SKM-1 treated with dmso at 0.1 percent for 144 hours (cell line): ENCODE data around the gene GATAD1.
"Not testable (repeated sequence)": the region's sequence is repeated elsewhere in the genome, so short reads cannot be mapped to it uniquely, and the experiment has no call there.

Experiments used
- DNase-seq: peaks from one replicate; lab custom pipeline; 2025; ENCODE audit not compliant: unreplicated experiment; lab: John Stamatoyannopoulos, UW

The GATAD1 gene

GRCh38 chr7:92436612-92437445, 10.5 kb upstream of the GATAD1 start:
- DNase-seq: no peak

GRCh38 chr7:92437956-92438491, 9.3 kb upstream of the GATAD1 start:
- no peak for DNase-seq

- DNase-seq: peak; percentile 7
Observed at GRCh38 chr7:92442720-92443119, 4.6 kb upstream of the GATAD1 start.

- no peak for DNase-seq
Observed at GRCh38 chr7:92446869-92447344, 375 bp upstream of the GATAD1 start.

GRCh38 chr7:92448205-92448747, 994 bp downstream of the GATAD1 start:
- peak; percentile 59 for DNase-seq

- no peak for DNase-seq
Observed at GRCh38 chr7:92451645-92452044, 4.4 kb downstream of the GATAD1 start.

GRCh38 chr7:92456236-92456635, 9.0 kb downstream of the GATAD1 start:
- DNase-seq: no peak

- DNase-seq: no peak
Observed at GRCh38 chr7:92460109-92460508, 12.8 kb downstream of the GATAD1 start.

- DNase-seq: no peak
Observed at GRCh38 chr7:92460510-92460909, 13.2 kb downstream of the GATAD1 start.

GRCh38 chr7:92461027-92462003, 14.0 kb downstream of the GATAD1 start:
- peak; percentile 21 for DNase-seq

- DNase-seq: no peak
Observed at GRCh38 chr7:92462560-92462959, 15.3 kb downstream of the GATAD1 start.

- no peak for DNase-seq
Observed at GRCh38 chr7:92464515-92464914, 17.2 kb downstream of the GATAD1 start.

- no peak for DNase-seq
Observed at GRCh38 chr7:92466682-92467081, 19.4 kb downstream of the GATAD1 start.

GRCh38 chr7:92468589-92468988, 21.3 kb downstream of the GATAD1 start:
- not testable (repeated sequence) for DNase-seq

- DNase-seq: not testable (repeated sequence)
Observed at GRCh38 chr7:92473989-92474388, 26.7 kb downstream of the GATAD1 start.

- DNase-seq: not testable (repeated sequence)
Observed at GRCh38 chr7:92475261-92475770, 28.0 kb downstream of the GATAD1 start.

- DNase-seq: not testable (repeated sequence)
Observed at GRCh38 chr7:92475851-92476590, 28.7 kb downstream of the GATAD1 start.

- DNase-seq: not testable (repeated sequence)
Observed at GRCh38 chr7:92477681-92478080, 30.4 kb downstream of the GATAD1 start, which contains the start of gene ERVW-1. ERVW-1 (minus strand) TSS chr7:92477946; CDS start chr7:92470381, 7,565 bp downstream.

- DNase-seq: no peak
Observed at GRCh38 chr7:92478095-92478494, 30.8 kb downstream of the GATAD1 start.

GRCh38 chr7:92478711-92479110, 31.4 kb downstream of the GATAD1 start:
- DNase-seq: no peak
